GM23338 (cell line): Measurements from ENCODE around the gene SLC2A9.

Experiments used
- CREB1 ChIP-seq: fragments of 250-450 bp; sonication (Bioruptor Pico); IDR thresholded peaks from 2 replicates; pipeline ENCODE4 v1.5.0; 2020; ENCODE audit warnings: low read depth, mild to moderate bottlenecking, moderate library complexity
- CTCF ChIP-seq, 2 experiments: fragments of 200-600 bp in 1 of 2; sonication (generic) in 1 of 2; conservative IDR thresholded peaks; 2 replicates each; pipeline versions ENCODE4 v1.5.1 to v1.6.1; 2016 to 2017; ENCODE audit warnings: antibody characterized with exemption in 2 of 2, low read depth in 2 of 2, mild to moderate bottlenecking in 2 of 2, moderate library complexity in 1 of 2
- EZH2 ChIP-seq: fragments of 200-600 bp; sonication (generic); IDR thresholded peaks from one replicate; pipeline ENCODE4 v1.8.0; 2017; ENCODE audit warnings: antibody characterized with exemption, mild to moderate bottlenecking, low read depth; ENCODE audit not compliant: unreplicated experiment
- EZH2phosphoT487 ChIP-seq: fragments of 200-600 bp; sonication (generic); IDR thresholded peaks from one replicate; pipeline ENCODE4 v1.8.1; 2018; ENCODE audit warnings: antibody characterized with exemption; ENCODE audit not compliant: unreplicated experiment
- NANOG ChIP-seq: IDR thresholded peaks from 2 replicates; pipeline ENCODE4 v1.6.1; 2016; ENCODE audit warnings: antibody characterized with exemption, borderline replicate concordance
- POLR2AphosphoS5 ChIP-seq: IDR thresholded peaks from 2 replicates; pipeline ENCODE4 v1.6.1; 2016; ENCODE audit warnings: antibody characterized with exemption, low read depth
- TF ChIP-seq, protein P1 (sequence below): IDR thresholded peaks from one replicate; pipeline ENCODE4 v1.6.1; 2018; ENCODE audit warnings: antibody characterized with exemption; ENCODE audit not compliant: unreplicated experiment

- TF ChIP-seq EZH2 (no peak), CTCF (conservative IDR thresholded peaks at IDR 0.05; ENCODE audit: low read depth in 2 of 2) (no peak), POLR2AphosphoS5 (no peak), EZH2phosphoT487 (no peak), CREB1 (no peak), NANOG (no peak)
- TF ChIP-seq, protein P1, sequence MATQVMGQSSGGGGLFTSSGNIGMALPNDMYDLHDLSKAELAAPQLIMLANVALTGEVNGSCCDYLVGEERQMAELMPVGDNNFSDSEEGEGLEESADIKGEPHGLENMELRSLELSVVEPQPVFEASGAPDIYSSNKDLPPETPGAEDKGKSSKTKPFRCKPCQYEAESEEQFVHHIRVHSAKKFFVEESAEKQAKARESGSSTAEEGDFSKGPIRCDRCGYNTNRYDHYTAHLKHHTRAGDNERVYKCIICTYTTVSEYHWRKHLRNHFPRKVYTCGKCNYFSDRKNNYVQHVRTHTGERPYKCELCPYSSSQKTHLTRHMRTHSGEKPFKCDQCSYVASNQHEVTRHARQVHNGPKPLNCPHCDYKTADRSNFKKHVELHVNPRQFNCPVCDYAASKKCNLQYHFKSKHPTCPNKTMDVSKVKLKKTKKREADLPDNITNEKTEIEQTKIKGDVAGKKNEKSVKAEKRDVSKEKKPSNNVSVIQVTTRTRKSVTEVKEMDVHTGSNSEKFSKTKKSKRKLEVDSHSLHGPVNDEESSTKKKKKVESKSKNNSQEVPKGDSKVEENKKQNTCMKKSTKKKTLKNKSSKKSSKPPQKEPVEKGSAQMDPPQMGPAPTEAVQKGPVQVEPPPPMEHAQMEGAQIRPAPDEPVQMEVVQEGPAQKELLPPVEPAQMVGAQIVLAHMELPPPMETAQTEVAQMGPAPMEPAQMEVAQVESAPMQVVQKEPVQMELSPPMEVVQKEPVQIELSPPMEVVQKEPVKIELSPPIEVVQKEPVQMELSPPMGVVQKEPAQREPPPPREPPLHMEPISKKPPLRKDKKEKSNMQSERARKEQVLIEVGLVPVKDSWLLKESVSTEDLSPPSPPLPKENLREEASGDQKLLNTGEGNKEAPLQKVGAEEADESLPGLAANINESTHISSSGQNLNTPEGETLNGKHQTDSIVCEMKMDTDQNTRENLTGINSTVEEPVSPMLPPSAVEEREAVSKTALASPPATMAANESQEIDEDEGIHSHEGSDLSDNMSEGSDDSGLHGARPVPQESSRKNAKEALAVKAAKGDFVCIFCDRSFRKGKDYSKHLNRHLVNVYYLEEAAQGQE, result no peak
These were observed 100.0 kb downstream of the SLC2A9 start for GRCh38 chr4:9921326-9921725.
